K562 (cell line): Measurements from ENCODE around the gene CCDC184. TPM values are rescaled to one million over a fixed set of nuclear protein-coding genes. Genes with fewer than 3 reads are reported as not detected.

Experiments used
- ATAC-seq: fragments of 200-7000 bp; cut with Tn5 transposase; 3 replicates; pipeline ENCODE4 v1.9.1; 2020; ENCODE audit warnings: moderate library complexity
- BruUV-seq: library from RNA; stranded (reverse); fragments of 400-500 nt; replicated peaks from 2 replicates; lab custom pipeline; 2021; lab: Mats Ljungman, UMichigan
- CTCF ChIA-PET: fragments of 300-600 bp; formaldehyde crosslinking; extraction: SDS; loops from one replicate; lab custom pipeline; 2021; ENCODE audit warnings: low intra/inter-chr PET ratio; lab: Yijun Ruan, JAX
- POLR2A ChIA-PET: fragments of 300-600, 350-650 bp; sonication (Branson Sonifier 250); formaldehyde crosslinking; extraction: SDS; loops from one replicate; lab custom pipeline; 2021; ENCODE audit warnings: antibody characterized with exemption, inconsistent platforms; lab: Yijun Ruan, JAX
- DNase-seq, 4 experiments: peaks; one replicate each; pipeline versions ENCODE4 v3.0.0 to v3.0.0-alpha.2; 2011 to 2018; ENCODE audit warnings: low spot score in 3 of 4, mixed read lengths in 3 of 4; ENCODE audit errors: extremely low read depth in 1 of 4
- FAIRE-seq: peaks from 2 replicates; lab custom pipeline; 2011; peaks lifted over from hg19 to GRCh38; lab: Jason Lieb, UNC
- H2AFZ ChIP-seq: 2 replicates; pipeline ENCODE4 v1.6.0; 2011; ENCODE audit warnings: low read depth, low read length, control low read depth, inconsistent platforms
- H3K27ac ChIP-seq: fragments of 200-600 bp; 3 replicates; pipeline ENCODE4 v1.8.0; 2011; ENCODE audit warnings: low read depth, mild to moderate bottlenecking, control low read depth, inconsistent platforms, low read length, moderate library complexity, mixed read lengths; ENCODE audit errors: extremely low read depth
- H3K27me3 ChIP-seq, 2 experiments: fragments of 300-600 bp in 1 of 2; 2 replicates in 1 of 2; 3 replicates in 1 of 2; pipeline versions ENCODE4 v1.6.0 to v1.8.0; 2011; ENCODE audit warnings: inconsistent platforms in 2 of 2, low read length in 2 of 2, mild to moderate bottlenecking in 1 of 2, mixed read lengths in 1 of 2, moderate library complexity in 1 of 2; ENCODE audit not compliant: control insufficient read depth in 2 of 2, insufficient read depth in 2 of 2
- H3K36me3 ChIP-seq: fragments of 300-600 bp; 3 replicates; pipeline ENCODE4 v1.8.0; 2011; ENCODE audit warnings: mild to moderate bottlenecking, low read length, inconsistent platforms; ENCODE audit not compliant: control insufficient read depth, insufficient read depth
- H3K4me1 ChIP-seq, 2 experiments: fragments of 200-600 bp in 1 of 2; replicated peaks in 1 of 2; 2 replicates in 1 of 2; 3 replicates in 1 of 2; pipeline versions ENCODE4 v1.5.1 to v1.8.0; 2011; ENCODE audit warnings: inconsistent platforms in 2 of 2, low read length in 2 of 2, mild to moderate bottlenecking in 1 of 2, mixed read lengths in 1 of 2, moderate library complexity in 1 of 2; ENCODE audit not compliant: control insufficient read depth in 2 of 2, insufficient read depth in 2 of 2
- H3K4me2 ChIP-seq: 2 replicates; pipeline ENCODE4 v1.6.1; 2011; ENCODE audit warnings: low read length, control low read depth, inconsistent platforms, mixed read lengths; ENCODE audit not compliant: insufficient read depth
- H3K4me3 ChIP-seq: fragments of 200-600 bp; sonication (generic), shearing (Covaris generic); 2 replicates; pipeline ENCODE4 v1.5.1; 2016; ENCODE audit warnings: control low read depth, inconsistent platforms
- H3K79me2 ChIP-seq: fragments of 200-600 bp; 3 replicates; pipeline ENCODE4 v1.8.0; 2011; ENCODE audit warnings: low read length, inconsistent platforms; ENCODE audit not compliant: control insufficient read depth, insufficient read depth
- H3K9ac ChIP-seq, 2 experiments: 2 replicates each; pipeline versions ENCODE4 v1.6.0 to v1.6.1; 2011; ENCODE audit warnings: low read depth in 2 of 2, low read length in 2 of 2, control low read depth in 1 of 2, inconsistent platforms in 1 of 2, mild to moderate bottlenecking in 1 of 2, mixed read lengths in 1 of 2; ENCODE audit not compliant: insufficient read depth in 1 of 2
- H3K9me1 ChIP-seq: one replicate; pipeline ENCODE4 v1.6.0; 2011; ENCODE audit warnings: inconsistent platforms, mild to moderate bottlenecking, low read length, moderate library complexity; ENCODE audit not compliant: control insufficient read depth, insufficient read depth
- H3K9me3 ChIP-seq: replicated peaks from 2 replicates; pipeline ENCODE4 v1.5.1; 2011; ENCODE audit warnings: low read depth, low read length, inconsistent platforms; ENCODE audit not compliant: control insufficient read depth, insufficient read depth
- H4K20me1 ChIP-seq: replicated peaks from 2 replicates; pipeline ENCODE4 v1.6.1; 2011; ENCODE audit warnings: low read length, inconsistent platforms, mixed read lengths; ENCODE audit not compliant: control insufficient read depth, insufficient read depth
- ARNT ChIP-seq, 2 experiments: fragments of 450-650 bp; IDR thresholded peaks; 2 replicates each; pipeline ENCODE4 v1.6.1; 2016; ENCODE audit warnings: mild to moderate bottlenecking in 1 of 2
- CEBPG ChIP-seq, 3 experiments: fragments of 200-800 bp in 1 of 3; sonication (Bioruptor generic) in 1 of 3; sonication (generic) in 1 of 3; formaldehyde crosslinking in 1 of 3; IDR thresholded peaks in 2 of 3; conservative IDR thresholded peaks in 1 of 3; 2 replicates each; pipeline versions ENCODE4 v1.6.1 to v1.8.0; 2016 to 2022; ENCODE audit warnings: missing compliant biosample characterization in 2 of 3, missing genetic modification characterization in 2 of 3, mild to moderate bottlenecking in 1 of 3, missing genetic modification reagents in 1 of 3
- CTBP1 ChIP-seq: fragments of 450-650 bp; IDR thresholded peaks from 2 replicates; pipeline ENCODE4 v1.6.1; 2016; ENCODE audit warnings: borderline replicate concordance
- NELFE ChIP-seq: IDR thresholded peaks from 2 replicates; pipeline ENCODE4 v1.6.1; 2011; ENCODE audit warnings: mild to moderate bottlenecking; ENCODE audit not compliant: insufficient read depth, insufficient read length
- NR4A1 ChIP-seq, 2 experiments: fragments of 250-450 bp in 1 of 2; fragments of 450-650 bp in 1 of 2; sonication (Bioruptor Pico) in 1 of 2; IDR thresholded peaks; 2 replicates each; pipeline versions ENCODE4 v1.4.0 to v1.6.1; 2016 to 2020; ENCODE audit warnings: mild to moderate bottlenecking in 2 of 2, missing compliant biosample characterization in 1 of 2, missing genetic modification characterization in 1 of 2, moderate library complexity in 1 of 2
- POLR2H ChIP-seq: IDR thresholded peaks from 2 replicates; pipeline ENCODE4 v1.6.1; 2016; ENCODE audit warnings: missing genetic modification characterization, low read depth, mild to moderate bottlenecking, control low read depth, missing compliant biosample characterization, moderate library complexity
- SMARCC2 ChIP-seq: fragments of 450-650 bp; IDR thresholded peaks from 2 replicates; pipeline ENCODE4 v1.6.1; 2017; ENCODE audit warnings: antibody characterized with exemption, moderate library complexity, mild to moderate bottlenecking, low read depth
- ZNF274 ChIP-seq: IDR thresholded peaks from 2 replicates; pipeline ENCODE4 v1.6.1; 2011; ENCODE audit warnings: low read depth, mild to moderate bottlenecking, low read length, moderate library complexity, borderline replicate concordance
- ZNF584 ChIP-seq: fragments of 200-800 bp; sonication (Bioruptor generic); IDR thresholded peaks from 2 replicates; pipeline ENCODE4 v1.6.1; 2016; ENCODE audit warnings: low read depth, mild to moderate bottlenecking, missing genetic modification characterization, missing compliant biosample characterization
- in situ Hi-C: fragments of 300-500 bp; cut with MboI; formaldehyde crosslinking; loops from 4 replicates; pipeline ENCODE4 v1.15.0; 2018; ENCODE audit warnings: inconsistent platforms, mixed read lengths
- intact Hi-C: fragments of 100-400 bp; cut with micrococcal nuclease; formaldehyde crosslinking; loops from 2 replicates; pipeline ENCODE4 v1.14.2; 2022
- polyA plus RNA-seq, 8 experiments: library from polyadenylated mRNA; depleted of rRNA in 4 of 8; stranded (reverse) in 5 of 8; unstranded in 3 of 8; fragments of >200 nt; fragmentation: Nextera tagmentation in 2 of 8; fragmentation: Illumina TruSeq in 1 of 8; extraction: Ambion mirVana in 2 of 8; extraction: Trizol in 1 of 8; gene quantifications; 2 replicates each; pipeline versions ENCODE4 v1.2.1 to v1.2.3, GENCODE V29; 2011 to 2014; ENCODE audit warnings: inconsistent platforms in 1 of 8, missing spikeins in 1 of 8
- total RNA-seq, 7 experiments: library from RNA; depleted of rRNA in 6 of 7; stranded (reverse); fragments of >200 nt in 6 of 7; fragmentation: Illumina TruSeq in 2 of 7; extraction: Trizol in 2 of 7; gene quantifications; 2 replicates each; pipeline versions ENCODE4 v1.2.1 to v1.2.3, GENCODE V29; 2011 to 2021; ENCODE audit warnings: low replicate concordance in 1 of 7
- TF ChIP-seq, protein P1 (sequence below): fragments of 450-650 bp; conservative IDR thresholded peaks from 2 replicates; pipeline ENCODE4 v1.6.1; 2016; ENCODE audit warnings: missing genetic modification characterization, low read depth, mild to moderate bottlenecking, control low read depth, missing compliant biosample characterization
- TF ChIP-seq, protein P2 (sequence below): fragments of 250-450 bp; sonication (Bioruptor Pico); IDR thresholded peaks from 2 replicates; pipeline ENCODE4 v1.5.0; 2022; ENCODE audit warnings: mild to moderate bottlenecking
- TF ChIP-seq, protein P3 (sequence below): fragments of 450-650 bp; IDR thresholded peaks from 2 replicates; pipeline ENCODE4 v1.6.1; 2017; ENCODE audit warnings: antibody characterized with exemption, mild to moderate bottlenecking

The CCDC184 gene
- total and polyA plus RNA-seq, 9 of the 15 experiments (the other 6 are each of a cell fraction or from before 2014, with no cell fraction given): 0.09 TPM; not detected in 8

DNA sequence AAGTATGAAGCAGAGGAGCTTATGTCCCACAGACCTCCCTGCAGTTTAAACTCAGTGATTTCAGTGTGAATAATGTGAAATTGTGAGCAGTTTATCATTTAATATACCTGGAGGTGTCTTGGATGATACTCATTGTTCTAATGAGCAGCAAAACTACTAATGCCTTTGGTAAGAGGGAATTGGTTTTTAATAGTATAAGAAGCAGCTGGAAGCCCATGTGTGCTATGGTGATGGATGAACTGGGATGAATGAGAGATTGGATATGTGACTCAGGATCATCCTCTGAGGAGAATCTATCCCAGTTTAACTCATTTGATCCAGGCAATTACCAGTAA, 7.1 kb upstream of the CCDC184 start:
- Histone ChIP-seq H3K9ac (peak overlapping the region in 1 of 2 experiments; percentile 43; a peak in 2 of 4 replicates), H3K27me3 (no peaks in the 10 kb centered on the region), H3K4me1 (peaks cover 0 to 23% of the 10 kb centered on the region in 2 experiments; a peak in 4 of 5 replicates), H3K4me2 (peak overlapping the region; percentile 67), H3K4me3 (no peak overlapping the region), H3K79me2 (no peaks in the 10 kb centered on the region), H4K20me1 (no peaks in the 10 kb centered on the region), H3K36me3 (no peaks in the 10 kb centered on the region), H2AFZ (peak overlapping the region; percentile 88), H3K9me3 (no peaks in the 10 kb centered on the region), H3K27ac (0 out of 3 replicates have a peak overlapping the region, but pooled peaks have one; percentile 11), H3K9me1 (no peaks in the 10 kb centered on the region)
- FAIRE-seq: peak; percentile 56
- CTCF ChIA-PET: no interaction called here
- no TSS peak for BruUV-seq
- DNase-seq: no peak
- in situ Hi-C loops (loop anchor here (5.0 kb wide), 1 partner anchor 464 kb away; no protein-coding TSS in a partner anchor), intact Hi-C loops (no loop called here)
- POLR2A ChIA-PET: interaction anchor here (0.6 to 1.5 kb wide), 7 partner anchors 10 to 403 kb away, joined by 3 to 6 read pairs (median 3); partner anchors contain the start of genes ASB8 and SLC48A1
- peak; percentile 23 for ATAC-seq
- TF ChIP-seq ZNF584 (CRISPR knock-in tag) (0 out of 2 replicates have a peak, but pooled peaks have one; percentile 18), ARNT (IDR thresholded peaks at IDR 0.05) (peak in 1 of 2 experiments; percentile 15; a peak in 1 of 4 replicates), CEBPG (CRISPR knock-in tag; IDR thresholded peaks at IDR 0.05) (no peak), CEBPG (tag; conservative IDR thresholded peaks at IDR 0.05 in 1 of 2, IDR thresholded peaks at IDR 0.05 in 1 of 2) (0 out of 4 replicates have a peak, but pooled peaks of 1 of the 2 experiments have one; percentile 2), NELFE (no peak), SMARCC2 (0 out of 2 replicates have a peak, but pooled peaks have one; percentile 6), CTBP1 (0 out of 2 replicates have a peak, but pooled peaks have one; percentile 2), ZNF274 (no peak), NR4A1 (CRISPR knock-in tag; IDR thresholded peaks at IDR 0.05) (no peak), NR4A1 (tag; IDR thresholded peaks at IDR 0.05) (0 out of 2 replicates have a peak, but pooled peaks have one; percentile 40), POLR2H (tag) (peak; percentile 78; the same call in 1 of the 2 replicates)
- TF ChIP-seq, protein P1, sequence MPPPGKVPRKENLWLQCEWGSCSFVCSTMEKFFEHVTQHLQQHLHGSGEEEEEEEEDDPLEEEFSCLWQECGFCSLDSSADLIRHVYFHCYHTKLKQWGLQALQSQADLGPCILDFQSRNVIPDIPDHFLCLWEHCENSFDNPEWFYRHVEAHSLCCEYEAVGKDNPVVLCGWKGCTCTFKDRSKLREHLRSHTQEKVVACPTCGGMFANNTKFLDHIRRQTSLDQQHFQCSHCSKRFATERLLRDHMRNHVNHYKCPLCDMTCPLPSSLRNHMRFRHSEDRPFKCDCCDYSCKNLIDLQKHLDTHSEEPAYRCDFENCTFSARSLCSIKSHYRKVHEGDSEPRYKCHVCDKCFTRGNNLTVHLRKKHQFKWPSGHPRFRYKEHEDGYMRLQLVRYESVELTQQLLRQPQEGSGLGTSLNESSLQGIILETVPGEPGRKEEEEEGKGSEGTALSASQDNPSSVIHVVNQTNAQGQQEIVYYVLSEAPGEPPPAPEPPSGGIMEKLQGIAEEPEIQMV (tag): no peak
- TF ChIP-seq, protein P2, sequence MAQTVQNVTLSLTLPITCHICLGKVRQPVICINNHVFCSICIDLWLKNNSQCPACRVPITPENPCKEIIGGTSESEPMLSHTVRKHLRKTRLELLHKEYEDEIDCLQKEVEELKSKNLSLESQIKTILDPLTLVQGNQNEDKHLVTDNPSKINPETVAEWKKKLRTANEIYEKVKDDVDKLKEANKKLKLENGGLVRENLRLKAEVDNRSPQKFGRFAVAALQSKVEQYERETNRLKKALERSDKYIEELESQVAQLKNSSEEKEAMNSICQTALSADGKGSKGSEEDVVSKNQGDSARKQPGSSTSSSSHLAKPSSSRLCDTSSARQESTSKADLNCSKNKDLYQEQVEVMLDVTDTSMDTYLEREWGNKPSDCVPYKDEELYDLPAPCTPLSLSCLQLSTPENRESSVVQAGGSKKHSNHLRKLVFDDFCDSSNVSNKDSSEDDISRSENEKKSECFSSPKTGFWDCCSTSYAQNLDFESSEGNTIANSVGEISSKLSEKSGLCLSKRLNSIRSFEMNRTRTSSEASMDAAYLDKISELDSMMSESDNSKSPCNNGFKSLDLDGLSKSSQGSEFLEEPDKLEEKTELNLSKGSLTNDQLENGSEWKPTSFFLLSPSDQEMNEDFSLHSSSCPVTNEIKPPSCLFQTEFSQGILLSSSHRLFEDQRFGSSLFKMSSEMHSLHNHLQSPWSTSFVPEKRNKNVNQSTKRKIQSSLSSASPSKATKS (CRISPR knock-in tag): no peak
- TF ChIP-seq, protein P3, sequence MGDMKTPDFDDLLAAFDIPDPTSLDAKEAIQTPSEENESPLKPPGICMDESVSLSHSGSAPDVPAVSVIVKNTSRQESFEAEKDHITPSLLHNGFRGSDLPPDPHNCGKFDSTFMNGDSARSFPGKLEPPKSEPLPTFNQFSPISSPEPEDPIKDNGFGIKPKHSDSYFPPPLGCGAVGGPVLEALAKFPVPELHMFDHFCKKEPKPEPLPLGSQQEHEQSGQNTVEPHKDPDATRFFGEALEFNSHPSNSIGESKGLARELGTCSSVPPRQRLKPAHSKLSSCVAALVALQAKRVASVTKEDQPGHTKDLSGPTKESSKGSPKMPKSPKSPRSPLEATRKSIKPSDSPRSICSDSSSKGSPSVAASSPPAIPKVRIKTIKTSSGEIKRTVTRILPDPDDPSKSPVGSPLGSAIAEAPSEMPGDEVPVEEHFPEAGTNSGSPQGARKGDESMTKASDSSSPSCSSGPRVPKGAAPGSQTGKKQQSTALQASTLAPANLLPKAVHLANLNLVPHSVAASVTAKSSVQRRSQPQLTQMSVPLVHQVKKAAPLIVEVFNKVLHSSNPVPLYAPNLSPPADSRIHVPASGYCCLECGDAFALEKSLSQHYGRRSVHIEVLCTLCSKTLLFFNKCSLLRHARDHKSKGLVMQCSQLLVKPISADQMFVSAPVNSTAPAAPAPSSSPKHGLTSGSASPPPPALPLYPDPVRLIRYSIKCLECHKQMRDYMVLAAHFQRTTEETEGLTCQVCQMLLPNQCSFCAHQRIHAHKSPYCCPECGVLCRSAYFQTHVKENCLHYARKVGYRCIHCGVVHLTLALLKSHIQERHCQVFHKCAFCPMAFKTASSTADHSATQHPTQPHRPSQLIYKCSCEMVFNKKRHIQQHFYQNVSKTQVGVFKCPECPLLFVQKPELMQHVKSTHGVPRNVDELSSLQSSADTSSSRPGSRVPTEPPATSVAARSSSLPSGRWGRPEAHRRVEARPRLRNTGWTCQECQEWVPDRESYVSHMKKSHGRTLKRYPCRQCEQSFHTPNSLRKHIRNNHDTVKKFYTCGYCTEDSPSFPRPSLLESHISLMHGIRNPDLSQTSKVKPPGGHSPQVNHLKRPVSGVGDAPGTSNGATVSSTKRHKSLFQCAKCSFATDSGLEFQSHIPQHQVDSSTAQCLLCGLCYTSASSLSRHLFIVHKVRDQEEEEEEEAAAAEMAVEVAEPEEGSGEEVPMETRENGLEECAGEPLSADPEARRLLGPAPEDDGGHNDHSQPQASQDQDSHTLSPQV: no peak
